CD4-positive, alpha-beta memory T cell (primary cell): ENCODE measurements around the gene FDXR. TPM values are rescaled to one million over a fixed set of nuclear protein-coding genes. Genes with fewer than 3 reads are reported as not detected.

Experiments used
- polyA plus RNA-seq, 2 donors: library from polyadenylated mRNA; unstranded; fragments of 300-500 nt; fragmentation: Illumina TruSeq; gene quantifications; one replicate each; pipeline ENCODE4 v1.2.3, GENCODE V29; 2021
- total RNA-seq, 2 experiments: library from RNA; stranded (reverse); gene quantifications; one replicate each; pipeline ENCODE4 v1.2.3, GENCODE V29; 2021

The FDXR gene
- total and polyA plus RNA-seq, 4 experiments from 2014 or later: 2.7 to 21.8 (median 10.6) TPM

Other genes starting within 250 kb of the FDXR start
- gene CD300E, start 249.3 kb downstream of the FDXR start, total RNA-seq: not detected
- gene CD300E, start 249.3 kb downstream of the FDXR start, polyA plus RNA-seq: not detected
- gene CD300LF, start 160.1 kb downstream of the FDXR start, total RNA-seq: under 1 TPM in 1 of 2 experiments, not detected in 1; 0.23 TPM
- not detected for gene CD300LF, start 160.1 kb downstream of the FDXR start, polyA plus RNA-seq
- 10 to 100 TPM; 23.2 to 25.9 TPM for gene RAB37, start 135.7 kb downstream of the FDXR start, total RNA-seq
- 10 to 100 TPM; 47.8 to 52.3 TPM for gene RAB37, start 135.7 kb downstream of the FDXR start, polyA plus RNA-seq
- 100 to 1,000 TPM; 202 to 209 TPM for gene NHERF1, start 124.4 kb downstream of the FDXR start, total RNA-seq
- gene NHERF1, start 124.4 kb downstream of the FDXR start, polyA plus RNA-seq: 100 to 1,000 TPM; 324 to 448 TPM
- 10 to 100 TPM; 60.0 to 70.3 TPM for gene NAT9, start 96.6 kb downstream of the FDXR start, total RNA-seq
- 10 to 100 TPM; 11.9 to 19.1 TPM for gene NAT9, start 96.6 kb downstream of the FDXR start, polyA plus RNA-seq
- under 1 TPM in 1 of 2 experiments, not detected in 1; 0.09 TPM for gene GRIN2C, start 13.1 kb downstream of the FDXR start, total RNA-seq
- gene GRIN2C, start 13.1 kb downstream of the FDXR start, polyA plus RNA-seq: not detected
- gene FADS6, start 20.6 kb upstream of the FDXR start, total RNA-seq: not detected
- not detected for gene FADS6, start 20.6 kb upstream of the FDXR start, polyA plus RNA-seq
- gene USH1G, start 50.3 kb upstream of the FDXR start, total RNA-seq: not detected
- not detected for gene USH1G, start 50.3 kb upstream of the FDXR start, polyA plus RNA-seq
- not detected for gene OTOP2, start 51.3 kb upstream of the FDXR start, total RNA-seq
- gene OTOP2, start 51.3 kb upstream of the FDXR start, polyA plus RNA-seq: not detected
- gene OTOP3, start 62.9 kb upstream of the FDXR start, total RNA-seq: not detected
- gene OTOP3, start 62.9 kb upstream of the FDXR start, polyA plus RNA-seq: not detected
- gene HID1, start 99.8 kb upstream of the FDXR start, total RNA-seq: 10 to 100 TPM; 17.5 to 19.5 TPM
- gene HID1, start 99.8 kb upstream of the FDXR start, polyA plus RNA-seq: 1 to 10 TPM; 3.0 to 5.1 TPM
- under 1 TPM; 0.08 to 0.20 TPM for gene CDR2L, start 114.6 kb upstream of the FDXR start, total RNA-seq
- gene CDR2L, start 114.6 kb upstream of the FDXR start, polyA plus RNA-seq: not detected
- 10 to 100 TPM; 22.6 to 26.7 TPM for gene MRPL58, start 139.7 kb upstream of the FDXR start, total RNA-seq
- gene MRPL58, start 139.7 kb upstream of the FDXR start, polyA plus RNA-seq: 10 to 100 TPM; 56.5 to 62.2 TPM
- gene ATP5PD, start 174.0 kb upstream of the FDXR start, total RNA-seq: 100 to 1,000 TPM; 167 to 171 TPM
- 100 to 1,000 TPM; 428 to 552 TPM for gene ATP5PD, start 174.0 kb upstream of the FDXR start, polyA plus RNA-seq
- 10 to 100 TPM; 31.1 to 31.7 TPM for gene KCTD2, start 174.2 kb upstream of the FDXR start, total RNA-seq
- gene KCTD2, start 174.2 kb upstream of the FDXR start, polyA plus RNA-seq: 10 to 100 TPM in 1 of 2 donors, 1 to 10 TPM in 1; 2.3 to 11.6 TPM
- gene SLC16A5, start 215.0 kb upstream of the FDXR start, total RNA-seq: 10 to 100 TPM; 12.5 to 13.9 TPM
- gene SLC16A5, start 215.0 kb upstream of the FDXR start, polyA plus RNA-seq: 1 to 10 TPM; 2.9 to 3.7 TPM
- gene ARMC7, start 237.0 kb upstream of the FDXR start, total RNA-seq: 10 to 100 TPM; 20.0 to 21.9 TPM
- gene ARMC7, start 237.0 kb upstream of the FDXR start, polyA plus RNA-seq: 1 to 10 TPM; 1.3 to 3.5 TPM